ENCODE results near the gene CXCL3.

GRCh38 chr4:73988061-73988460, 50.4 kb downstream of the CXCL3 start, which contains the start of gene PPBP:
- TF ChIP-seq, protein P1, sequence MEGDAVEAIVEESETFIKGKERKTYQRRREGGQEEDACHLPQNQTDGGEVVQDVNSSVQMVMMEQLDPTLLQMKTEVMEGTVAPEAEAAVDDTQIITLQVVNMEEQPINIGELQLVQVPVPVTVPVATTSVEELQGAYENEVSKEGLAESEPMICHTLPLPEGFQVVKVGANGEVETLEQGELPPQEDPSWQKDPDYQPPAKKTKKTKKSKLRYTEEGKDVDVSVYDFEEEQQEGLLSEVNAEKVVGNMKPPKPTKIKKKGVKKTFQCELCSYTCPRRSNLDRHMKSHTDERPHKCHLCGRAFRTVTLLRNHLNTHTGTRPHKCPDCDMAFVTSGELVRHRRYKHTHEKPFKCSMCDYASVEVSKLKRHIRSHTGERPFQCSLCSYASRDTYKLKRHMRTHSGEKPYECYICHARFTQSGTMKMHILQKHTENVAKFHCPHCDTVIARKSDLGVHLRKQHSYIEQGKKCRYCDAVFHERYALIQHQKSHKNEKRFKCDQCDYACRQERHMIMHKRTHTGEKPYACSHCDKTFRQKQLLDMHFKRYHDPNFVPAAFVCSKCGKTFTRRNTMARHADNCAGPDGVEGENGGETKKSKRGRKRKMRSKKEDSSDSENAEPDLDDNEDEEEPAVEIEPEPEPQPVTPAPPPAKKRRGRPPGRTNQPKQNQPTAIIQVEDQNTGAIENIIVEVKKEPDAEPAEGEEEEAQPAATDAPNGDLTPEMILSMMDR (conservative IDR thresholded peaks at IDR 0.05; ENCODE audit: low read length): no peak
- TF ChIP-seq EZH2phosphoT487 (IDR thresholded peaks at IDR 0.05; ENCODE audit: borderline replicate concordance, low read depth, low read length): no peak
